Measurements from ENCODE around the gene IL12RB2.

IL12RB2 gene

GRCh38 chr1:67323087-67323486 is 15.4 kb downstream of the IL12RB2 start:
- no peak for TF ChIP-seq ZFX (IDR thresholded peaks at IDR 0.05; ENCODE audit: borderline replicate concordance)
- no peak for TF ChIP-seq CTCF (IDR thresholded peaks at IDR 0.05)
- no peak overlapping the region for H3K27ac ChIP-seq

GRCh38 chr1:67324068-67324467 is 16.4 kb downstream of the IL12RB2 start:
- no peak overlapping the region for H3K27ac ChIP-seq
- TF ChIP-seq CTCF (IDR thresholded peaks at IDR 0.05) = no peak
- no peak for TF ChIP-seq ZFX (IDR thresholded peaks at IDR 0.05; ENCODE audit: borderline replicate concordance)

- H3K27ac ChIP-seq = no peak overlapping the region
- no peak for TF ChIP-seq CTCF (IDR thresholded peaks at IDR 0.05)
- no peak for TF ChIP-seq ZFX (IDR thresholded peaks at IDR 0.05; ENCODE audit: borderline replicate concordance)
Measured at GRCh38 chr1:67327864-67328466, 20.3 kb downstream of the IL12RB2 start.

GRCh38 chr1:67332653-67333529 is 25.2 kb downstream of the IL12RB2 start:
- H3K27ac ChIP-seq = no peak overlapping the region
- TF ChIP-seq ZFX (IDR thresholded peaks at IDR 0.05; ENCODE audit: borderline replicate concordance) (no peak), CTCF (IDR thresholded peaks at IDR 0.05) (no peak)

GRCh38 chr1:67333603-67334002 is 25.9 kb downstream of the IL12RB2 start:
- H3K27ac ChIP-seq = no peak overlapping the region
- TF ChIP-seq ZFX (IDR thresholded peaks at IDR 0.05; ENCODE audit: borderline replicate concordance) (no peak), CTCF (IDR thresholded peaks at IDR 0.05) (no peak)

GRCh38 chr1:67335411-67335810 is 27.7 kb downstream of the IL12RB2 start:
- no peak for TF ChIP-seq ZFX (IDR thresholded peaks at IDR 0.05; ENCODE audit: borderline replicate concordance)
- TF ChIP-seq CTCF (IDR thresholded peaks at IDR 0.05) = no peak
- no peak overlapping the region for H3K27ac ChIP-seq

GRCh38 chr1:67336157-67336556 is 28.5 kb downstream of the IL12RB2 start:
- H3K27ac ChIP-seq = no peak overlapping the region
- TF ChIP-seq CTCF (IDR thresholded peaks at IDR 0.05) = no peak
- no peak for TF ChIP-seq ZFX (IDR thresholded peaks at IDR 0.05; ENCODE audit: borderline replicate concordance)
